Parathyroid adenoma (tissue), 2 donors: ENCODE measurements around the gene MBD3L5.

Experiments used
- H2AFZ ChIP-seq: fragments of 300-600 bp; sonication (generic); one replicate; pipeline ENCODE4 v1.7.0; 2017; ENCODE audit warnings: antibody characterized with exemption, mild to moderate bottlenecking
- H3K27ac ChIP-seq: fragments of 300-600 bp; sonication (generic); one replicate; pipeline ENCODE4 v1.7.0; 2017
- H3K27me3 ChIP-seq: fragments of 300-600 bp; sonication (generic); one replicate; pipeline ENCODE4 v1.7.0; 2017; ENCODE audit warnings: low read length; ENCODE audit not compliant: control insufficient read depth, insufficient read depth
- H3K36me3 ChIP-seq: fragments of 300-600 bp; sonication (generic); one replicate; pipeline ENCODE4 v1.7.0; 2017; ENCODE audit warnings: low read length; ENCODE audit not compliant: control insufficient read depth, insufficient read depth
- H3K4me1 ChIP-seq: fragments of 300-600 bp; sonication (generic); one replicate; pipeline ENCODE4 v1.7.0; 2017; ENCODE audit warnings: control low read depth
- H3K4me2 ChIP-seq: fragments of 300-600 bp; sonication (generic); one replicate; pipeline ENCODE4 v1.7.0; 2017; ENCODE audit warnings: low read length
- H3K4me3 ChIP-seq: fragments of 300-600 bp; sonication (generic); one replicate; pipeline ENCODE4 v1.7.0; 2017; ENCODE audit warnings: low read depth, low read length
- H3K79me2 ChIP-seq: fragments of 300-600 bp; sonication (generic); one replicate; pipeline ENCODE4 v1.7.0; 2017; ENCODE audit warnings: control low read depth
- H3K9ac ChIP-seq: fragments of 300-600 bp; sonication (generic); one replicate; pipeline ENCODE4 v1.7.0; 2017; ENCODE audit warnings: mild to moderate bottlenecking
- H3K9me3 ChIP-seq: fragments of 300-600 bp; sonication (generic); one replicate; pipeline ENCODE4 v1.7.0; 2017; ENCODE audit warnings: low read length; ENCODE audit not compliant: control insufficient read depth
- CTCF ChIP-seq: fragments of 300-600 bp; sonication (generic); IDR thresholded peaks from one replicate; pipeline ENCODE4 v1.7.0; 2017; ENCODE audit warnings: antibody characterized with exemption, mild to moderate bottlenecking
- donor health status: primary hyperparathyroidism.

MBD3L5 gene

GRCh38 chr19:7074705-7075282, 44.4 kb downstream of the MBD3L5 start:
- no peaks in the 10 kb centered on the region for H3K4me1 ChIP-seq
- no peak for TF ChIP-seq CTCF
- H2AFZ ChIP-seq, result no peak overlapping the region
- H3K27ac ChIP-seq, result no peak overlapping the region
- no peak overlapping the region for H3K9ac ChIP-seq
- H3K4me2 ChIP-seq, result no peak overlapping the region
- no peaks in the 10 kb centered on the region for H3K27me3 ChIP-seq
- H3K36me3 ChIP-seq, result peaks cover 7% of the 10 kb centered on the region
- H3K9me3 ChIP-seq, result no peaks in the 10 kb centered on the region
- no peak overlapping the region for H3K4me3 ChIP-seq
- H3K79me2 ChIP-seq, result peaks cover 3% of the 10 kb centered on the region

GRCh38 chr19:7076151-7076550, 45.8 kb downstream of the MBD3L5 start:
- no peak for TF ChIP-seq CTCF
- Histone ChIP-seq H3K9ac (no peak overlapping the region), H3K4me1 (no peaks in the 10 kb centered on the region), H3K4me2 (no peak overlapping the region), H2AFZ (no peak overlapping the region), H3K36me3 (peaks cover 7% of the 10 kb centered on the region), H3K79me2 (no peaks in the 10 kb centered on the region), H3K27ac (no peak overlapping the region), H3K9me3 (no peaks in the 10 kb centered on the region), H3K4me3 (no peak overlapping the region), H3K27me3 (no peaks in the 10 kb centered on the region)

GRCh38 chr19:7078008-7078407, 47.6 kb downstream of the MBD3L5 start:
- TF ChIP-seq CTCF, result no peak
- no peak overlapping the region for H3K4me3 ChIP-seq
- H3K27ac ChIP-seq, result no peak overlapping the region
- peaks cover under 1% of the 10 kb centered on the region for H3K9me3 ChIP-seq
- no peak overlapping the region for H2AFZ ChIP-seq
- peaks cover 20% of the 10 kb centered on the region for H3K36me3 ChIP-seq
- H3K27me3 ChIP-seq, result no peaks in the 10 kb centered on the region
- H3K4me2 ChIP-seq, result no peak overlapping the region
- no peak overlapping the region for H3K9ac ChIP-seq
- H3K79me2 ChIP-seq, result no peaks in the 10 kb centered on the region
- no peaks in the 10 kb centered on the region for H3K4me1 ChIP-seq
